ENCODE results near the gene NUBP2.

GRCh38 chr16:1761751-1762150 lies 21.0 kb upstream of the NUBP2 start:
- TF ChIP-seq CTCF (IDR thresholded peaks at IDR 0.05 in 2 of 3, conservative IDR thresholded peaks at IDR 0.05 in 1 of 3; ENCODE audit: borderline replicate concordance in 1 of 3, insufficient read depth in 1 of 3, low read depth in 2 of 3, low read length in 2 of 3) (no peak), POLR2A (IDR thresholded peaks at IDR 0.05; ENCODE audit: borderline replicate concordance, extremely low read depth, insufficient read depth, insufficient read length) (no peak), TCF7L2 (IDR thresholded peaks at IDR 0.05; ENCODE audit: borderline replicate concordance, extremely low read depth, insufficient read depth, insufficient read length) (no peak), POLR2AphosphoS5 (IDR thresholded peaks at IDR 0.05; ENCODE audit: low read depth, low read length) (no peak), EZH2 (IDR thresholded peaks at IDR 0.05) (no peak), REST (IDR thresholded peaks at IDR 0.05; ENCODE audit: low read depth) (no peak), RAD21 (IDR thresholded peaks at IDR 0.05; ENCODE audit: low read depth) (no peak), YY1 (IDR thresholded peaks at IDR 0.05; ENCODE audit: extremely low read depth, insufficient replicate concordance, low read depth, low read length) (no peak), SRF (IDR thresholded peaks at IDR 0.05; ENCODE audit: low read depth) (no peak), SP1 (IDR thresholded peaks at IDR 0.05; ENCODE audit: low read depth) (no peak), EZH2phosphoT487 (IDR thresholded peaks at IDR 0.05; ENCODE audit: borderline replicate concordance) (no peak), ZFX (IDR thresholded peaks at IDR 0.05) (no peak), ZNF274 (IDR thresholded peaks at IDR 0.05; ENCODE audit: low read depth, low read length) (no peak), MAX (IDR thresholded peaks at IDR 0.05) (no peak)
